Testis (tissue), 3 donors: Measurements from ENCODE around the gene MYO3A. TPM values are rescaled to one million over a fixed set of nuclear protein-coding genes. Genes with fewer than 3 reads are reported as not detected.

Experiments used
- DNase-seq: peaks from one replicate; pipeline ENCODE4 v3.0.0-alpha.2; 2019
- H3K27ac ChIP-seq, 2 donors: fragments of 200-600 bp; sonication (generic); one replicate each; pipeline ENCODE4 v1.5.1; 2019
- H3K27me3 ChIP-seq: fragments of 200-600 bp; sonication (generic); one replicate; pipeline ENCODE4 v1.5.1; 2019
- H3K36me3 ChIP-seq: fragments of 200-600 bp; sonication (generic); one replicate; pipeline ENCODE4 v1.5.1; 2017; ENCODE audit warnings: low read depth; ENCODE audit errors: missing control alignments
- H3K4me1 ChIP-seq: fragments of 200-600 bp; sonication (generic); one replicate; pipeline ENCODE4 v1.5.1; 2019
- H3K4me3 ChIP-seq, 2 donors: fragments of 200-600 bp; sonication (generic); one replicate each; pipeline ENCODE4 v1.5.1; 2017 to 2019
- H3K9me3 ChIP-seq: fragments of 200-600 bp; sonication (generic); one replicate; pipeline ENCODE4 v1.5.1; 2017
- POLR2A ChIP-seq: fragments of 450-650 bp; IDR thresholded peaks from one replicate; pipeline ENCODE4 v1.6.1; 2017; ENCODE audit warnings: antibody characterized with exemption, mild to moderate bottlenecking, moderate library complexity
- WGBS, 2 donors: methylation state at CpG; one replicate each; pipeline ENCODE4 v1.1.5; 2018; 5-methylcytosine and 5-hydroxymethylcytosine counted together
- intact Hi-C: fragments of 100-400 bp; cut with DNase I; formaldehyde crosslinking; loops from one replicate; pipeline ENCODE4 v1.15.1; 2023; ENCODE audit warnings: low total_unique reads
- polyA plus RNA-seq: library from polyadenylated mRNA; stranded (reverse); fragments of 350-450 nt; fragmentation: Illumina TruSeq; extraction: RNeasy Lipid Tissue Mini Kit (QIAGEN cat#74804); gene quantifications from one replicate; pipeline ENCODE4 v1.2.3, GENCODE V29; 2014; ENCODE audit warnings: low read depth, low replicate concordance; ENCODE audit not compliant: insufficient read depth
- total RNA-seq, 2 donors: library from RNA; depleted of rRNA; stranded (reverse); fragments of >200 nt; gene quantifications; one replicate each; pipeline ENCODE4 v1.2.3, GENCODE V29; 2016
- TF ChIP-seq, protein P1 (sequence below), 3 experiments: fragments of 450-650 bp in 2 of 3; fragments of 200-600 bp in 1 of 3; sonication (generic) in 1 of 3; IDR thresholded peaks; one replicate each; pipeline ENCODE4 v1.5.1; 2016 to 2019; ENCODE audit warnings: antibody characterized with exemption in 3 of 3, mild to moderate bottlenecking in 2 of 3, moderate library complexity in 1 of 3

The MYO3A gene
- total and polyA plus RNA-seq, 3 donors from 2014 or later: 8.7 to 21.1 (median 9.5) TPM

DNA sequence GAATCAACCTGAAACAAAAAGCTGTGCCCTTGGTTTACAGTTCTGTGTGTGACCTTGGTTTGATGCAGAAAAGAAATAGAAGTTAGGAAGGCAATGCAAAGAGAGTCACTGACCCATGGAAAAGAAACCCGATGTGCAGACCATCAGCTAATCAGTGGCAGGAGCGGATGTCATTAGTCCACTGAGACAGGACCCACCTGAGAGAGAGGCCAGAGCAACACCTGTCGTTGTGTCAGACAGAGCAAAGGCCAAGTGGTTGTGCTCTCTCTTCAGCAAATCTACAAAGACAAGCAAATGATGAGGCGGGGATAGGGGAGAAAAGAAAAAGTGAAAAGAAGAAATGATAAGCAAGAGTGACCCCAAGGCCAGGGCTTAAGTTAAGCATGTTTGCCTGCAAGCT, 291.3 kb downstream of the MYO3A start:
- no peak overlapping the region for H3K4me3 ChIP-seq
- no peaks in the 10 kb centered on the region for H3K9me3 ChIP-seq
- H3K27me3 ChIP-seq: no peaks in the 10 kb centered on the region
- intact Hi-C loops: no loop called here
- no peak overlapping the region for H3K27ac ChIP-seq
- TF ChIP-seq, protein P1, sequence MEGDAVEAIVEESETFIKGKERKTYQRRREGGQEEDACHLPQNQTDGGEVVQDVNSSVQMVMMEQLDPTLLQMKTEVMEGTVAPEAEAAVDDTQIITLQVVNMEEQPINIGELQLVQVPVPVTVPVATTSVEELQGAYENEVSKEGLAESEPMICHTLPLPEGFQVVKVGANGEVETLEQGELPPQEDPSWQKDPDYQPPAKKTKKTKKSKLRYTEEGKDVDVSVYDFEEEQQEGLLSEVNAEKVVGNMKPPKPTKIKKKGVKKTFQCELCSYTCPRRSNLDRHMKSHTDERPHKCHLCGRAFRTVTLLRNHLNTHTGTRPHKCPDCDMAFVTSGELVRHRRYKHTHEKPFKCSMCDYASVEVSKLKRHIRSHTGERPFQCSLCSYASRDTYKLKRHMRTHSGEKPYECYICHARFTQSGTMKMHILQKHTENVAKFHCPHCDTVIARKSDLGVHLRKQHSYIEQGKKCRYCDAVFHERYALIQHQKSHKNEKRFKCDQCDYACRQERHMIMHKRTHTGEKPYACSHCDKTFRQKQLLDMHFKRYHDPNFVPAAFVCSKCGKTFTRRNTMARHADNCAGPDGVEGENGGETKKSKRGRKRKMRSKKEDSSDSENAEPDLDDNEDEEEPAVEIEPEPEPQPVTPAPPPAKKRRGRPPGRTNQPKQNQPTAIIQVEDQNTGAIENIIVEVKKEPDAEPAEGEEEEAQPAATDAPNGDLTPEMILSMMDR (IDR thresholded peaks at IDR 0.05): no peak
- TF ChIP-seq POLR2A: no peak
- no peak for DNase-seq
- no peaks in the 10 kb centered on the region for H3K4me1 ChIP-seq
- 83 to 87% methylated on average over 4 of the region's 4 CpGs for WGBS, 2 donors
- no peaks in the 10 kb centered on the region for H3K36me3 ChIP-seq

DNA sequence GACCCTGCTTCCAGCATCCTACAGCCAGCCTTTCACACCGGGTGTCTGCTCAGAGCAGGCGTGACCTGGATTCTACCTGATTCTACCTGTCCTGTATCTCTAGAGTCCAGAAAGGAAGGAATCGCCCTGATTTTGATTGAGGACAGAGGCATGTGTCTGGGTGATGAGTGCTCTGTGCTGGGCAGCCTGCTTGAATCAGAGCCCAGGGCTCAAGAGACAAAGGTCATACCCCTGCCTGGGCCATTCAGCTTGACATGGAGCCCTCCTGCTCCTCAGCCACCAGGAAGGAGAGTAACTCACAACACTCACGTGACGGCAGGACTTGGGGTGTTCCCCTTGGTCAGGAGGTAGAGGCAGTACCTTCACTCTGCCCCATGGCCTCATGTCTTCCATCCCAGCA, 293.8 kb downstream of the MYO3A start:
- TF ChIP-seq, protein P1 (IDR thresholded peaks at IDR 0.05): no peak
- no peak for TF ChIP-seq POLR2A
- Histone ChIP-seq H3K27me3 (no peaks in the 10 kb centered on the region), H3K36me3 (no peaks in the 10 kb centered on the region), H3K27ac (no peak overlapping the region), H3K9me3 (no peaks in the 10 kb centered on the region), H3K4me3 (no peak overlapping the region), H3K4me1 (no peaks in the 10 kb centered on the region)
- intact Hi-C loops: no loop called here
- 86 to 94% methylated on average over 5 of the region's 5 CpGs for WGBS, 2 donors
- DNase-seq: no peak

DNA sequence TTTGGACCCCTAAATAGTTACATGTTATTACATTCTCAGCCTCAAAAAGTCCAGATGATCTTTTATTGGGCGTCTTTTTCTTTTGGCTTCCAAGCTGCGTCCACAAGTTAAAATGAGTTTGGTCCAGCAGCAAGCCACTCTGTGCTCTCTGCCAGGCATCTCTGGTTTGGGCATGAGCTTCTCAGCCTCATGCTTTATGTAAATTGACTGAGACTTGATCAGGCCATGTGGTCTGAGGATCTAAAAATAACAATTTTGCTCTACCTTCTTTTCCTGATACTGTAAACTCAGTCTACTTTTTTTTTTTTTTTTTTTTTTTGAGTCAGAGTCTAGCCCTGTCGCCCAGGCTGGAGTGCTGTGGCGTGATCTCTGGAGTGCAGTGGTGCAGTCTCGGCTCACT, 298.1 kb downstream of the MYO3A start:
- Histone ChIP-seq H3K27ac (no peak overlapping the region), H3K36me3 (no peaks in the 10 kb centered on the region), H3K27me3 (no peaks in the 10 kb centered on the region), H3K4me1 (no peaks in the 10 kb centered on the region), H3K4me3 (no peak overlapping the region), H3K9me3 (no peaks in the 10 kb centered on the region)
- no peak for TF ChIP-seq POLR2A
- TF ChIP-seq, protein P1 (IDR thresholded peaks at IDR 0.05): no peak
- intact Hi-C loops: no loop called here
- WGBS, 2 donors: 86 to 91% methylated on average over 5 of the region's 5 CpGs
- no peak for DNase-seq

DNA sequence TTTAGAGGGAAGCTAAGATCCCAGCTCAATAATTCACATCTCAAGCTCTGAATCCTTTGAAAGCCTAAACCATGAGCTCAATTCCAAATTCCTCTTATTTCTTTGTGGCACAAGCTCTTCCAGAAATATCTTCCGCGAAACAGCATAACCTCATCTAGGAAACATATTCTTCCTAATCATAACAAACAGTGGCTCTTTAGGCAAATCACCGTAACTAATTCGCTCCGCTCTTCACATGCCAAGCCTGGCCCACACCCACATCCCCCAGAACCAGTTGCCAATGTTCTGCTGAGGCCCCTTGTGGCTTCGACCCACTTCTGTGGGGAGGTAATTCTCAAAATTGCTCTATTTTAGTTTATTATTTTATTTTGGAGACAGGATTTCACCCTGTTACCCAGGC, 301.7 kb downstream of the MYO3A start:
- DNase-seq: no peak
- Histone ChIP-seq H3K36me3 (no peaks in the 10 kb centered on the region), H3K4me3 (no peak overlapping the region), H3K4me1 (no peaks in the 10 kb centered on the region), H3K9me3 (no peaks in the 10 kb centered on the region), H3K27ac (no peak overlapping the region), H3K27me3 (no peaks in the 10 kb centered on the region)
- TF ChIP-seq, protein P1 (IDR thresholded peaks at IDR 0.05): no peak
- no peak for TF ChIP-seq POLR2A
- intact Hi-C loops: no loop called here
- 92 to 95% methylated on average over 6 of the region's 6 CpGs for WGBS, 2 donors

DNA sequence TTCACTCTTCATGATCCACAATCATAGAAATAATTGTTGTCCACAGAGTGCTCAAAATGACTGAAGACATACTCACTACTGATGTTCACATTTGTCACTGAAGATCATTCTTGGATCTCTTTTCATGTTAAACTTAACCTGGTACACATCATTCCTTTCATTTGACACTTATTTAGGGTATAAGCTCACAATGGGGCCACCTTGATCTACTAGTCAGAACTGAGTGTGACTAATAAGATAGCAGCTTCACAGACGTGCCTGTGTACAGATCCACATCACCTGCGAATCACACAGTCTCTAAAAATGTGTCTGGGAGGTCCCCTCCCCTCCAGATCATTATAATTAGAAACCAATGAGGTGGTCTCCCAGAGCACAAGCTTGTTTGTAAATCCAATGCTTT, 304.3 kb downstream of the MYO3A start:
- 60 to 69% methylated on average over 2 of the region's 2 CpGs for WGBS, 2 donors
- TF ChIP-seq, protein P1 (IDR thresholded peaks at IDR 0.05): no peak
- TF ChIP-seq POLR2A: no peak
- Histone ChIP-seq H3K27ac (no peak overlapping the region), H3K27me3 (no peaks in the 10 kb centered on the region), H3K9me3 (no peaks in the 10 kb centered on the region), H3K36me3 (no peaks in the 10 kb centered on the region), H3K4me3 (no peak overlapping the region), H3K4me1 (no peaks in the 10 kb centered on the region)
- intact Hi-C loops: no loop called here
- no peak for DNase-seq
